K562 (cell line): ENCODE results near the gene ZNF565. TPM values are rescaled to one million over a fixed set of nuclear protein-coding genes. Genes with fewer than 3 reads are reported as not detected.
A peak's percentile ranks its signal among the peaks of the same experiment; 100 is the strongest.

Experiments
- ATAC-seq: fragments of 200-7000 bp; cut with Tn5 transposase; 3 replicates; pipeline ENCODE4 v1.9.1; 2020; ENCODE audit warnings: moderate library complexity
- BruUV-seq: library from RNA; stranded (reverse); fragments of 400-500 nt; replicated peaks from 2 replicates; lab custom pipeline; 2021; lab: Mats Ljungman, UMichigan
- CTCF ChIA-PET: fragments of 300-600 bp; formaldehyde crosslinking; extraction: SDS; loops from one replicate; lab custom pipeline; 2021; ENCODE audit warnings: low intra/inter-chr PET ratio; lab: Yijun Ruan, JAX
- POLR2A ChIA-PET: fragments of 300-600, 350-650 bp; sonication (Branson Sonifier 250); formaldehyde crosslinking; extraction: SDS; loops from one replicate; lab custom pipeline; 2021; ENCODE audit warnings: antibody characterized with exemption, inconsistent platforms; lab: Yijun Ruan, JAX
- DNase-seq, 4 experiments: peaks; one replicate each; pipeline versions ENCODE4 v3.0.0 to v3.0.0-alpha.2; 2011 to 2018; ENCODE audit warnings: low spot score in 3 of 4, mixed read lengths in 3 of 4; ENCODE audit errors: extremely low read depth in 1 of 4
- FAIRE-seq: peaks from 2 replicates; lab custom pipeline; 2011; peaks lifted over from hg19 to GRCh38; lab: Jason Lieb, UNC
- H2AFZ ChIP-seq: 2 replicates; pipeline ENCODE4 v1.6.0; 2011; ENCODE audit warnings: low read depth, low read length, control low read depth, inconsistent platforms
- H3K27ac ChIP-seq: fragments of 200-600 bp; 3 replicates; pipeline ENCODE4 v1.8.0; 2011; ENCODE audit warnings: low read depth, mild to moderate bottlenecking, control low read depth, inconsistent platforms, low read length, moderate library complexity, mixed read lengths; ENCODE audit errors: extremely low read depth
- H3K27me3 ChIP-seq, 2 experiments: fragments of 300-600 bp in 1 of 2; 2 replicates in 1 of 2; 3 replicates in 1 of 2; pipeline versions ENCODE4 v1.6.0 to v1.8.0; 2011; ENCODE audit warnings: inconsistent platforms in 2 of 2, low read length in 2 of 2, mild to moderate bottlenecking in 1 of 2, mixed read lengths in 1 of 2, moderate library complexity in 1 of 2; ENCODE audit not compliant: control insufficient read depth in 2 of 2, insufficient read depth in 2 of 2
- H3K36me3 ChIP-seq: fragments of 300-600 bp; 3 replicates; pipeline ENCODE4 v1.8.0; 2011; ENCODE audit warnings: mild to moderate bottlenecking, low read length, inconsistent platforms; ENCODE audit not compliant: control insufficient read depth, insufficient read depth
- H3K4me1 ChIP-seq, 2 experiments: fragments of 200-600 bp in 1 of 2; replicated peaks in 1 of 2; 2 replicates in 1 of 2; 3 replicates in 1 of 2; pipeline versions ENCODE4 v1.5.1 to v1.8.0; 2011; ENCODE audit warnings: inconsistent platforms in 2 of 2, low read length in 2 of 2, mild to moderate bottlenecking in 1 of 2, mixed read lengths in 1 of 2, moderate library complexity in 1 of 2; ENCODE audit not compliant: control insufficient read depth in 2 of 2, insufficient read depth in 2 of 2
- H3K4me2 ChIP-seq: 2 replicates; pipeline ENCODE4 v1.6.1; 2011; ENCODE audit warnings: low read length, control low read depth, inconsistent platforms, mixed read lengths; ENCODE audit not compliant: insufficient read depth
- H3K4me3 ChIP-seq: fragments of 200-600 bp; sonication (generic), shearing (Covaris generic); 2 replicates; pipeline ENCODE4 v1.5.1; 2016; ENCODE audit warnings: control low read depth, inconsistent platforms
- H3K79me2 ChIP-seq: fragments of 200-600 bp; 3 replicates; pipeline ENCODE4 v1.8.0; 2011; ENCODE audit warnings: low read length, inconsistent platforms; ENCODE audit not compliant: control insufficient read depth, insufficient read depth
- H3K9ac ChIP-seq, 2 experiments: 2 replicates each; pipeline versions ENCODE4 v1.6.0 to v1.6.1; 2011; ENCODE audit warnings: low read depth in 2 of 2, low read length in 2 of 2, control low read depth in 1 of 2, inconsistent platforms in 1 of 2, mild to moderate bottlenecking in 1 of 2, mixed read lengths in 1 of 2; ENCODE audit not compliant: insufficient read depth in 1 of 2
- H3K9me1 ChIP-seq: one replicate; pipeline ENCODE4 v1.6.0; 2011; ENCODE audit warnings: inconsistent platforms, mild to moderate bottlenecking, low read length, moderate library complexity; ENCODE audit not compliant: control insufficient read depth, insufficient read depth
- H3K9me3 ChIP-seq: replicated peaks from 2 replicates; pipeline ENCODE4 v1.5.1; 2011; ENCODE audit warnings: low read depth, low read length, inconsistent platforms; ENCODE audit not compliant: control insufficient read depth, insufficient read depth
- H4K20me1 ChIP-seq: replicated peaks from 2 replicates; pipeline ENCODE4 v1.6.1; 2011; ENCODE audit warnings: low read length, inconsistent platforms, mixed read lengths; ENCODE audit not compliant: control insufficient read depth, insufficient read depth
- NCOA4 ChIP-seq: fragments of 450-650 bp; IDR thresholded peaks from 2 replicates; pipeline ENCODE4 v1.6.1; 2018; ENCODE audit warnings: mild to moderate bottlenecking; ENCODE audit not compliant: partially characterized antibody
- NRF1 ChIP-seq, 2 experiments: fragments of 450-650 bp; IDR thresholded peaks in 1 of 2; conservative IDR thresholded peaks in 1 of 2; 2 replicates each; pipeline ENCODE4 v1.6.1; 2014; ENCODE audit warnings: mild to moderate bottlenecking in 2 of 2
- RBM14 ChIP-seq: fragments of 200-400 bp; formaldehyde crosslinking; IDR thresholded peaks from 2 replicates; pipeline ENCODE4 v1.6.1; 2018; ENCODE audit warnings: low read depth, mild to moderate bottlenecking, low read length, moderate library complexity, borderline replicate concordance; ENCODE audit not compliant: insufficient read depth
- ZBTB33 ChIP-seq: sonication (generic); formaldehyde crosslinking; IDR thresholded peaks from 2 replicates; pipeline ENCODE4 v1.8.1; 2023; ENCODE audit warnings: mild to moderate bottlenecking, missing genetic modification reagents
- ZNF121 ChIP-seq: sonication (generic); formaldehyde crosslinking; conservative IDR thresholded peaks from 2 replicates; pipeline ENCODE4 v1.8.0; 2022; ENCODE audit warnings: missing genetic modification reagents
- ZNF445 ChIP-seq: fragments of 250-450 bp; sonication (Bioruptor Pico); IDR thresholded peaks from 2 replicates; pipeline ENCODE4 v1.4.0; 2020; ENCODE audit warnings: low read depth, mild to moderate bottlenecking, moderate library complexity
- ZNF76 ChIP-seq: fragments of 250-450 bp; sonication (Bioruptor Pico); IDR thresholded peaks from 2 replicates; pipeline ENCODE4 v1.4.0; 2020; ENCODE audit warnings: mild to moderate bottlenecking, moderate library complexity, borderline replicate concordance
- WGBS: fragments of 100-300 bp; shearing (Covaris generic); methylation state at CpG from one replicate; pipeline ENCODE4 v1.1.6; 2016; ENCODE audit warnings: low coverage, mixed read lengths; ENCODE audit not compliant: insufficient coverage; ENCODE audit errors: missing lambda C conversion rate; 5-methylcytosine and 5-hydroxymethylcytosine counted together
- in situ Hi-C: fragments of 300-500 bp; cut with MboI; formaldehyde crosslinking; loops from 4 replicates; pipeline ENCODE4 v1.15.0; 2018; ENCODE audit warnings: inconsistent platforms, mixed read lengths
- intact Hi-C: fragments of 100-400 bp; cut with micrococcal nuclease; formaldehyde crosslinking; loops from 2 replicates; pipeline ENCODE4 v1.14.2; 2022
- polyA plus RNA-seq, 8 experiments: library from polyadenylated mRNA; depleted of rRNA in 4 of 8; stranded (reverse) in 5 of 8; unstranded in 3 of 8; fragments of >200 nt; fragmentation: Nextera tagmentation in 2 of 8; fragmentation: Illumina TruSeq in 1 of 8; extraction: Ambion mirVana in 2 of 8; extraction: Trizol in 1 of 8; gene quantifications; 2 replicates each; pipeline versions ENCODE4 v1.2.1 to v1.2.3, GENCODE V29; 2011 to 2014; ENCODE audit warnings: inconsistent platforms in 1 of 8, missing spikeins in 1 of 8
- total RNA-seq, 7 experiments: library from RNA; depleted of rRNA in 6 of 7; stranded (reverse); fragments of >200 nt in 6 of 7; fragmentation: Illumina TruSeq in 2 of 7; extraction: Trizol in 2 of 7; gene quantifications; 2 replicates each; pipeline versions ENCODE4 v1.2.1 to v1.2.3, GENCODE V29; 2011 to 2021; ENCODE audit warnings: low replicate concordance in 1 of 7

The ZNF565 gene
- total and polyA plus RNA-seq, 9 of the 15 experiments (the other 6 are each of a cell fraction or from before 2014, with no cell fraction given) = 1.3 to 3.2 (median 2.6) TPM

- in situ Hi-C loops (loop anchor here (5.0 kb wide), 1 partner anchor 45 kb away; no protein-coding TSS in a partner anchor), intact Hi-C loops (no loop called here)
- DNase-seq (no peak), FAIRE-seq (no peak), ATAC-seq (no peak)
- Histone ChIP-seq H3K36me3 (no peaks in the 10 kb centered on the region), H3K27ac (no peak overlapping the region), H3K79me2 (no peaks in the 10 kb centered on the region), H3K4me2 (no peak overlapping the region), H3K9ac (no peak overlapping the region), H3K27me3 (peaks cover 4 to 37% of the 10 kb centered on the region in 2 experiments; a peak in 3 of 5 replicates), H2AFZ (no peak overlapping the region), H3K9me1 (no peaks in the 10 kb centered on the region), H3K4me3 (no peak overlapping the region), H3K4me1 (peaks cover 0 to 13% of the 10 kb centered on the region in 2 experiments; a peak in 2 of 5 replicates), H3K9me3 (no peaks in the 10 kb centered on the region), H4K20me1 (no peaks in the 10 kb centered on the region)
- no peak for TF ChIP-seq ZNF445 (CRISPR knock-in tag)
- TF ChIP-seq ZNF76 (CRISPR knock-in tag) = no peak
- TF ChIP-seq RBM14 = no peak
- TF ChIP-seq NCOA4 = no peak
- no peak for TF ChIP-seq ZBTB33 (CRISPR knock-in tag)
- no peak for TF ChIP-seq ZNF121 (CRISPR knock-in tag)
- peak; percentile 74 to 76 for TF ChIP-seq NRF1 (conservative IDR thresholded peaks at IDR 0.05 in 1 of 2, IDR thresholded peaks at IDR 0.05 in 1 of 2)
- CTCF ChIA-PET = no interaction called here
- POLR2A ChIA-PET = no interaction called here
- 41% methylated on average over 27 of the region's 37 CpGs for WGBS
- BruUV-seq = no TSS peak
Measured at GRCh38 chr19:36257520-36257876, 43.0 kb upstream of the ZNF565 start.
